Fibroblast of lung (primary cell): ENCODE data around the gene OR6N1. TPM values are rescaled to one million over a fixed set of nuclear protein-coding genes. Genes with fewer than 3 reads are reported as not detected.

ENCODE experiments used
- DNase-seq, 2 donors: peaks; one replicate each; pipeline versions ENCODE4 v3.0.0 to v3.0.0-alpha.2; 2010; ENCODE audit warnings: low read depth in 2 of 2
- H2AFZ ChIP-seq: 2 replicates; pipeline ENCODE4 v1.5.1; 2012; ENCODE audit warnings: low read length, control low read depth, inconsistent platforms
- H3K27ac ChIP-seq: 2 replicates; pipeline ENCODE4 v1.5.1; 2011; ENCODE audit warnings: low read length, control low read depth; ENCODE audit not compliant: insufficient read depth
- H3K27me3 ChIP-seq: 2 replicates; pipeline ENCODE4 v1.5.1; 2011; ENCODE audit warnings: mild to moderate bottlenecking, low read length; ENCODE audit not compliant: control insufficient read depth, insufficient read depth
- H3K36me3 ChIP-seq: 2 replicates; pipeline ENCODE4 v1.5.1; 2011; ENCODE audit warnings: low read length; ENCODE audit not compliant: control insufficient read depth, insufficient read depth
- H3K4me1 ChIP-seq: 2 replicates; pipeline ENCODE4 v1.5.1; 2011; ENCODE audit warnings: low read length; ENCODE audit not compliant: control insufficient read depth, insufficient read depth; ENCODE audit errors: extremely low read depth
- H3K4me2 ChIP-seq: 2 replicates; pipeline ENCODE4 v1.5.1; 2011; ENCODE audit warnings: low read length, control low read depth; ENCODE audit not compliant: insufficient read depth; ENCODE audit errors: extremely low read depth
- H3K4me3 ChIP-seq, 4 experiments: fragments of 200-600 bp in 1 of 4; sonication (generic) in 1 of 4; replicated peaks in 1 of 4; 2 replicates each; pipeline ENCODE4 v1.5.1; 2011 to 2016; ENCODE audit warnings: low read length in 4 of 4, low read depth in 3 of 4, mild to moderate bottlenecking in 3 of 4, control low read depth in 2 of 4, inconsistent platforms in 1 of 4, mixed read lengths in 1 of 4; ENCODE audit not compliant: insufficient read depth in 1 of 4; ENCODE audit errors: control extremely low read depth in 1 of 4
- H3K79me2 ChIP-seq: 2 replicates; pipeline ENCODE4 v1.5.1; 2012; ENCODE audit warnings: mild to moderate bottlenecking, low read length, inconsistent platforms; ENCODE audit not compliant: control insufficient read depth, insufficient read depth
- H3K9ac ChIP-seq: 2 replicates; pipeline ENCODE4 v1.5.1; 2011; ENCODE audit warnings: mild to moderate bottlenecking, low read length, control low read depth; ENCODE audit not compliant: insufficient read depth
- H3K9me3 ChIP-seq: 2 replicates; pipeline ENCODE4 v1.5.1; 2012; ENCODE audit warnings: low read depth, low read length; ENCODE audit not compliant: control insufficient read depth, insufficient read depth
- H4K20me1 ChIP-seq: 2 replicates; pipeline ENCODE4 v1.5.1; 2011; ENCODE audit warnings: low read length; ENCODE audit not compliant: control insufficient read depth, insufficient read depth; ENCODE audit errors: extremely low read depth
- CTCF ChIP-seq, 2 donors: IDR thresholded peaks in 1 of 2; conservative IDR thresholded peaks in 1 of 2; 1 replicate in 1 of 2; 2 replicates in 1 of 2; pipeline ENCODE4 v1.5.1; 2011 to 2012; ENCODE audit warnings: low read length in 2 of 2, control low read depth in 1 of 2, inconsistent platforms in 1 of 2, low read depth in 1 of 2, mild to moderate bottlenecking in 1 of 2
- EZH2 ChIP-seq: IDR thresholded peaks from 2 replicates; pipeline ENCODE4 v1.5.1; 2012; ENCODE audit warnings: low read length, control low read depth, mild to moderate bottlenecking; ENCODE audit errors: missing control alignments
- polyA plus RNA-seq, 2 donors: library from polyadenylated mRNA; depleted of rRNA in 1 of 2; stranded (reverse) in 1 of 2; unstranded in 1 of 2; fragments of >200 nt; gene quantifications; 2 replicates each; pipeline ENCODE4 v1.2.1, GENCODE V29; 2011 to 2012; ENCODE audit warnings: missing spikeins in 1 of 2
- total RNA-seq: library from RNA; depleted of rRNA; stranded (reverse); fragments of >200 nt; gene quantifications from 2 replicates; pipeline ENCODE4 v1.2.1, GENCODE V29; 2014

The OR6N1 gene
- total and polyA plus RNA-seq, 2 donors (not counting 1 experiment from before 2014, with no cell fraction given): not detected

- H3K27ac ChIP-seq: no peak overlapping the region
- no peak overlapping the region for H3K9ac ChIP-seq
- DNase-seq: no peak
- no peak overlapping the region for H3K4me2 ChIP-seq
- no peaks in the 10 kb centered on the region for H4K20me1 ChIP-seq
- no peak overlapping the region for H2AFZ ChIP-seq
- H3K9me3 ChIP-seq: no peaks in the 10 kb centered on the region
- no peaks in the 10 kb centered on the region for H3K4me1 ChIP-seq
- no peak overlapping the region for H3K4me3 ChIP-seq
- H3K79me2 ChIP-seq: no peaks in the 10 kb centered on the region
- no peaks in the 10 kb centered on the region for H3K36me3 ChIP-seq
- H3K27me3 ChIP-seq: no peaks in the 10 kb centered on the region
- TF ChIP-seq CTCF (conservative IDR thresholded peaks at IDR 0.05 in 1 of 2, IDR thresholded peaks at IDR 0.05 in 1 of 2; ENCODE audit: low read depth in 1 of 2, low read length in 2 of 2) (no peak), EZH2 (no peak)
Observed at GRCh38 chr1:158732524-158732923, 39.5 kb downstream of the OR6N1 start.

- Histone ChIP-seq H2AFZ (no peak overlapping the region), H3K27me3 (no peaks in the 10 kb centered on the region), H3K27ac (no peak overlapping the region), H3K79me2 (no peaks in the 10 kb centered on the region), H3K9ac (no peak overlapping the region), H3K4me1 (no peaks in the 10 kb centered on the region), H3K9me3 (no peaks in the 10 kb centered on the region), H3K4me3 (no peak overlapping the region), H3K36me3 (no peaks in the 10 kb centered on the region), H3K4me2 (no peak overlapping the region), H4K20me1 (no peaks in the 10 kb centered on the region)
- no peak for TF ChIP-seq EZH2
- no peak for TF ChIP-seq CTCF (conservative IDR thresholded peaks at IDR 0.05 in 1 of 2, IDR thresholded peaks at IDR 0.05 in 1 of 2; ENCODE audit: low read depth in 1 of 2, low read length in 2 of 2)
- DNase-seq: no peak
Observed at GRCh38 chr1:158731707-158732106, 40.3 kb downstream of the OR6N1 start.

GRCh38 chr1:158730453-158730852, 41.5 kb downstream of the OR6N1 start:
- H3K27me3 ChIP-seq: no peaks in the 10 kb centered on the region
- H3K4me2 ChIP-seq: no peak overlapping the region
- no peaks in the 10 kb centered on the region for H4K20me1 ChIP-seq
- DNase-seq: no peak
- H3K79me2 ChIP-seq: no peaks in the 10 kb centered on the region
- no peak overlapping the region for H3K4me3 ChIP-seq
- H3K9ac ChIP-seq: no peak overlapping the region
- no peaks in the 10 kb centered on the region for H3K36me3 ChIP-seq
- no peaks in the 10 kb centered on the region for H3K9me3 ChIP-seq
- no peak overlapping the region for H2AFZ ChIP-seq
- H3K4me1 ChIP-seq: no peaks in the 10 kb centered on the region
- TF ChIP-seq CTCF (conservative IDR thresholded peaks at IDR 0.05 in 1 of 2, IDR thresholded peaks at IDR 0.05 in 1 of 2; ENCODE audit: low read depth in 1 of 2, low read length in 2 of 2) (no peak), EZH2 (no peak)
- no peak overlapping the region for H3K27ac ChIP-seq
